Measurements from ENCODE around the gene CIAO3.

The CIAO3 gene

GRCh38 chr16:728131-728889 lies 12.5 kb downstream of the CIAO3 start:
- peak overlapping the region; percentile 64 for H3K18ac ChIP-seq (ENCODE audit: low read length)
- peak overlapping the region; percentile 56 for H2AFZ ChIP-seq (ENCODE audit: insufficient read depth, low read length, poor library complexity)
- H3K9ac ChIP-seq (ENCODE audit: low read length) = no peak overlapping the region
- peak overlapping the region; percentile 68 for H3K4me2 ChIP-seq (ENCODE audit: low read length)
- H3K27me3 ChIP-seq (ENCODE audit: insufficient read depth, low read length) = peaks cover 7% of the 10 kb centered on the region
- peak overlapping the region; percentile 72 for H4K12ac ChIP-seq (ENCODE audit: low read depth, low read length)
- H2BK12ac ChIP-seq (ENCODE audit: low read length) = no peak overlapping the region
- H3K4ac ChIP-seq (ENCODE audit: low read depth, low read length) = peak overlapping the region; percentile 16
- H3K79me2 ChIP-seq (ENCODE audit: control insufficient read depth, insufficient read depth, low read length, poor library complexity) = no peaks in the 10 kb centered on the region
- DNase-seq = peak; percentile 70 to 75
- H4K91ac ChIP-seq (ENCODE audit: low read depth, low read length) = peak overlapping the region; percentile 53
- H4K8ac ChIP-seq (ENCODE audit: low read depth, low read length) = peak overlapping the region; percentile 83
- no CpG with 5 or more reads among the region's 80 CpGs for whole genome bisulfite sequencing (ENCODE audit: extremely low coverage, insufficient coverage, insufficient read length)
- H3K79me1 ChIP-seq (ENCODE audit: low read length) = peaks cover 3% of the 10 kb centered on the region
- H2BK5ac ChIP-seq (ENCODE audit: low read depth, low read length, poor library complexity) = no peak overlapping the region
- peaks cover 10 to 13% of the 10 kb centered on the region in 2 experiments for H3K4me1 ChIP-seq (ENCODE audit: control insufficient read depth in 1 of 2, insufficient read depth in 2 of 2, low read length in 2 of 2)
- H3K27ac ChIP-seq (ENCODE audit: low read depth, low read length) = no peak overlapping the region
- no peak overlapping the region for H3K23ac ChIP-seq (ENCODE audit: low read length)
- H3K36me3 ChIP-seq (ENCODE audit: control insufficient read depth in 1 of 2, insufficient read depth in 2 of 2, low read length in 2 of 2) = peaks cover 11 to 20% of the 10 kb centered on the region in 2 experiments
- H2AK5ac ChIP-seq (ENCODE audit: low read length) = peak overlapping the region; percentile 14
- H2BK120ac ChIP-seq (ENCODE audit: insufficient read depth, low read length, poor library complexity) = no peak overlapping the region
- peak overlapping the region; percentile 51 for H3K4me3 ChIP-seq (ENCODE audit: low read depth, low read length)
- peaks cover 1% of the 10 kb centered on the region for H3K9me3 ChIP-seq (ENCODE audit: insufficient read depth, low read depth, low read length)
- H3K14ac ChIP-seq (ENCODE audit: low read length) = peak overlapping the region; percentile 45

- Histone ChIP-seq H3K4ac (ENCODE audit: low read depth, low read length) (no peak overlapping the region), H3K4me2 (ENCODE audit: low read length) (peak overlapping the region; percentile 68), H3K79me1 (ENCODE audit: low read length) (peaks cover 3% of the 10 kb centered on the region), H2AFZ (ENCODE audit: insufficient read depth, low read length, poor library complexity) (no peak overlapping the region), H3K4me1 (ENCODE audit: control insufficient read depth in 1 of 2, insufficient read depth in 2 of 2, low read length in 2 of 2) (peaks cover 10 to 13% of the 10 kb centered on the region in 2 experiments), H3K79me2 (ENCODE audit: control insufficient read depth, insufficient read depth, low read length, poor library complexity) (no peaks in the 10 kb centered on the region), H2BK12ac (ENCODE audit: low read length) (no peak overlapping the region), H3K23ac (ENCODE audit: low read length) (no peak overlapping the region), H3K27me3 (ENCODE audit: insufficient read depth, low read length) (peaks cover 7% of the 10 kb centered on the region), H2BK120ac (ENCODE audit: insufficient read depth, low read length, poor library complexity) (no peak overlapping the region), H3K4me3 (ENCODE audit: low read depth, low read length) (peak overlapping the region; percentile 65), H2BK5ac (ENCODE audit: low read depth, low read length, poor library complexity) (no peak overlapping the region), H4K91ac (ENCODE audit: low read depth, low read length) (peak overlapping the region; percentile 4), H3K18ac (ENCODE audit: low read length) (no peak overlapping the region), H3K36me3 (ENCODE audit: control insufficient read depth in 1 of 2, insufficient read depth in 2 of 2, low read length in 2 of 2) (peaks cover 6 to 13% of the 10 kb centered on the region in 2 experiments), H3K27ac (ENCODE audit: low read depth, low read length) (no peak overlapping the region), H3K14ac (ENCODE audit: low read length) (no peak overlapping the region), H2AK5ac (ENCODE audit: low read length) (no peak overlapping the region), H4K12ac (ENCODE audit: low read depth, low read length) (no peak overlapping the region), H4K8ac (ENCODE audit: low read depth, low read length) (no peak overlapping the region), H3K9ac (ENCODE audit: low read length) (peak overlapping the region; percentile 30), H3K9me3 (ENCODE audit: insufficient read depth, low read depth, low read length) (peaks cover 1% of the 10 kb centered on the region)
- no CpG with 5 or more reads among the region's 61 CpGs for WGBS (ENCODE audit: extremely low coverage, insufficient coverage, insufficient read length)
- no peak for DNase-seq
These were observed 13.4 kb downstream of the CIAO3 start for GRCh38 chr16:727291-727977.

- Histone ChIP-seq H4K8ac (ENCODE audit: low read depth, low read length) (no peak within 1 kb of the TSS), H3K9me3 (ENCODE audit: insufficient read depth, low read depth, low read length) (peaks cover 2% of the 10 kb centered on the region), H3K4me2 (ENCODE audit: low read length) (peak within 1 kb of the TSS; percentile 68), H3K23ac (ENCODE audit: low read length) (no peak within 1 kb of the TSS), H3K18ac (ENCODE audit: low read length) (no peak within 1 kb of the TSS), H3K27me3 (ENCODE audit: insufficient read depth, low read length) (peaks cover 7% of the 10 kb centered on the region), H3K4me1 (ENCODE audit: control insufficient read depth in 1 of 2, insufficient read depth in 2 of 2, low read length in 2 of 2) (peaks cover 12 to 14% of the 10 kb centered on the region in 2 experiments), H3K79me2 (ENCODE audit: control insufficient read depth, insufficient read depth, low read length, poor library complexity) (no peaks in the 10 kb centered on the region), H3K79me1 (ENCODE audit: low read length) (peaks cover 3% of the 10 kb centered on the region), H2AFZ (ENCODE audit: insufficient read depth, low read length, poor library complexity) (no peak within 1 kb of the TSS), H2BK5ac (ENCODE audit: low read depth, low read length, poor library complexity) (no peak within 1 kb of the TSS), H2BK12ac (ENCODE audit: low read length) (no peak within 1 kb of the TSS), H2BK120ac (ENCODE audit: insufficient read depth, low read length, poor library complexity) (no peak within 1 kb of the TSS), H3K9ac (ENCODE audit: low read length) (peak within 1 kb of the TSS; percentile 30), H4K12ac (ENCODE audit: low read depth, low read length) (peak within 1 kb of the TSS; percentile 26), H3K36me3 (ENCODE audit: control insufficient read depth in 1 of 2, insufficient read depth in 2 of 2, low read length in 2 of 2) (peaks cover 7 to 8% of the 10 kb centered on the region in 2 experiments), H3K4ac (ENCODE audit: low read depth, low read length) (no peak within 1 kb of the TSS), H3K14ac (ENCODE audit: low read length) (no peak within 1 kb of the TSS), H4K91ac (ENCODE audit: low read depth, low read length) (peak within 1 kb of the TSS; percentile 4), H3K4me3 (ENCODE audit: low read depth, low read length) (peak within 1 kb of the TSS; percentile 65), H2AK5ac (ENCODE audit: low read length) (no peak within 1 kb of the TSS), H3K27ac (ENCODE audit: low read depth, low read length) (no peak within 1 kb of the TSS)
- no CpG with 5 or more reads among the region's 88 CpGs for WGBS (ENCODE audit: extremely low coverage, insufficient coverage, insufficient read length)
- peak; percentile 58 to 72 for DNase-seq
These were observed 14.1 kb downstream of the CIAO3 start, which contains the start of the genes CCDC78 and HAGHL for GRCh38 chr16:726438-727290. Gene CCDC78 (minus strand): TSS chr16:726443. CDS start chr16:726367, 76 bp downstream. Gene HAGHL (plus strand): TSS chr16:727106. CDS start chr16:727510, 404 bp downstream.

- Histone ChIP-seq H2AFZ (ENCODE audit: insufficient read depth, low read length, poor library complexity) (no peak overlapping the region), H3K9ac (ENCODE audit: low read length) (no peak overlapping the region), H3K23ac (ENCODE audit: low read length) (no peak overlapping the region), H3K4me3 (ENCODE audit: low read depth, low read length) (no peak overlapping the region), H4K12ac (ENCODE audit: low read depth, low read length) (no peak overlapping the region), H3K4me2 (ENCODE audit: low read length) (no peak overlapping the region), H3K18ac (ENCODE audit: low read length) (no peak overlapping the region), H4K91ac (ENCODE audit: low read depth, low read length) (no peak overlapping the region), H2AK5ac (ENCODE audit: low read length) (no peak overlapping the region), H3K4me1 (ENCODE audit: control insufficient read depth in 1 of 2, insufficient read depth in 2 of 2, low read length in 2 of 2) (peaks cover 16 to 18% of the 10 kb centered on the region in 2 experiments), H3K79me2 (ENCODE audit: control insufficient read depth, insufficient read depth, low read length, poor library complexity) (peaks cover under 1% of the 10 kb centered on the region), H4K8ac (ENCODE audit: low read depth, low read length) (no peak overlapping the region), H2BK5ac (ENCODE audit: low read depth, low read length, poor library complexity) (no peak overlapping the region), H3K9me3 (ENCODE audit: insufficient read depth, low read depth, low read length) (peaks cover 4% of the 10 kb centered on the region), H3K27ac (ENCODE audit: low read depth, low read length) (no peak overlapping the region), H2BK12ac (ENCODE audit: low read length) (no peak overlapping the region), H3K14ac (ENCODE audit: low read length) (no peak overlapping the region), H3K79me1 (ENCODE audit: low read length) (peaks cover 5% of the 10 kb centered on the region), H3K36me3 (ENCODE audit: control insufficient read depth in 1 of 2, insufficient read depth in 2 of 2, low read length in 2 of 2) (peaks cover 2 to 5% of the 10 kb centered on the region in 2 experiments), H2BK120ac (ENCODE audit: insufficient read depth, low read length, poor library complexity) (no peak overlapping the region), H3K4ac (ENCODE audit: low read depth, low read length) (no peak overlapping the region), H3K27me3 (ENCODE audit: insufficient read depth, low read length) (peaks cover 7% of the 10 kb centered on the region)
- no peak for DNase-seq
- WGBS (ENCODE audit: extremely low coverage, insufficient coverage, insufficient read length) = no CpG with 5 or more reads among the region's 9 CpGs
These were observed 14.7 kb downstream of the CIAO3 start for GRCh38 chr16:726188-726437.

Data from trophoblast cell (in vitro differentiated cells and primary cell).